Mucosa of descending colon (tissue), 3 donors: ENCODE data around the gene GOLGA6L10. TPM values are rescaled to one million over a fixed set of nuclear protein-coding genes. Genes with fewer than 3 reads are reported as not detected.
"Not testable (repeated sequence)": the region's sequence is repeated elsewhere in the genome, so short reads cannot be mapped to it uniquely, and the experiment has no call there.

Source experiments
- ATAC-seq: fragments of 200-7000 bp; cut with Tn5 transposase; one replicate; pipeline ENCODE4 v1.9.1; 2020; ENCODE audit warnings: mild to moderate bottlenecking, moderate library complexity
- DNase-seq, 3 donors: peaks; one replicate each; pipeline ENCODE4 v3.0.0-alpha.2; 2020
- H3K36me3 ChIP-seq: fragments of 200-600 bp; one replicate; pipeline ENCODE4 v1.8.0; 2021; ENCODE audit warnings: low read depth, mild to moderate bottlenecking
- H3K4me1 ChIP-seq: fragments of 200-600 bp; one replicate; pipeline ENCODE4 v1.8.0; 2021; ENCODE audit warnings: low read depth, mild to moderate bottlenecking
- H3K4me3 ChIP-seq: fragments of 200-600 bp; one replicate; pipeline ENCODE4 v1.8.0; 2021; ENCODE audit warnings: mild to moderate bottlenecking
- H3K9me3 ChIP-seq: fragments of 200-600 bp; one replicate; pipeline ENCODE4 v1.8.0; 2021; ENCODE audit warnings: mild to moderate bottlenecking
- intact Hi-C, 2 donors: fragments of 100-400 bp; cut with DNase I in 1 of 2; cut with micrococcal nuclease in 1 of 2; formaldehyde crosslinking; loops; one replicate each; pipeline versions ENCODE4 v1.11.0 to v1.11.1; 2022; cut with DNase I, micrococcal nuclease
- total RNA-seq, 3 donors: library from RNA; stranded (reverse); fragmentation: NEBNext Ultra II Directional in 2 of 3; extraction: Animal tissue kit (Norgen Biotek cat#: 25700) in 2 of 3; gene quantifications; one replicate each; pipeline versions ENCODE4 v1.2.1 to v1.2.4, GENCODE V29; 2021 to 2023
- TF ChIP-seq, protein P1 (sequence below): fragments of 200-600 bp; IDR thresholded peaks from one replicate; pipeline ENCODE4 v1.8.0; 2022; ENCODE audit warnings: antibody characterized with exemption, mild to moderate bottlenecking
- donor health status: DM: no; HTN: no; CAD: no; lungs with moderate emphysema.
- donor health status: DM: no; HTN: no; CAD: no.
- donor health status: DM: no; HTN: yes; CAD: no.

Gene GOLGA6L10
- total RNA-seq, 3 donors from 2014 or later = 0.92 to 3.6 (median 3.1) TPM

- H3K9me3 ChIP-seq, ATAC-seq, H3K36me3 ChIP-seq, H3K4me3 ChIP-seq, intact Hi-C loops, H3K4me1 ChIP-seq: not testable (repeated sequence)
- TF ChIP-seq, protein P1, sequence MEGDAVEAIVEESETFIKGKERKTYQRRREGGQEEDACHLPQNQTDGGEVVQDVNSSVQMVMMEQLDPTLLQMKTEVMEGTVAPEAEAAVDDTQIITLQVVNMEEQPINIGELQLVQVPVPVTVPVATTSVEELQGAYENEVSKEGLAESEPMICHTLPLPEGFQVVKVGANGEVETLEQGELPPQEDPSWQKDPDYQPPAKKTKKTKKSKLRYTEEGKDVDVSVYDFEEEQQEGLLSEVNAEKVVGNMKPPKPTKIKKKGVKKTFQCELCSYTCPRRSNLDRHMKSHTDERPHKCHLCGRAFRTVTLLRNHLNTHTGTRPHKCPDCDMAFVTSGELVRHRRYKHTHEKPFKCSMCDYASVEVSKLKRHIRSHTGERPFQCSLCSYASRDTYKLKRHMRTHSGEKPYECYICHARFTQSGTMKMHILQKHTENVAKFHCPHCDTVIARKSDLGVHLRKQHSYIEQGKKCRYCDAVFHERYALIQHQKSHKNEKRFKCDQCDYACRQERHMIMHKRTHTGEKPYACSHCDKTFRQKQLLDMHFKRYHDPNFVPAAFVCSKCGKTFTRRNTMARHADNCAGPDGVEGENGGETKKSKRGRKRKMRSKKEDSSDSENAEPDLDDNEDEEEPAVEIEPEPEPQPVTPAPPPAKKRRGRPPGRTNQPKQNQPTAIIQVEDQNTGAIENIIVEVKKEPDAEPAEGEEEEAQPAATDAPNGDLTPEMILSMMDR = peak; percentile 46
- DNase-seq = peak; percentile 41 to 61 (median 52)
Measured at GRCh38 chr15:82342632-82343374, 6.5 kb downstream of the GOLGA6L10 start.

- H3K36me3 ChIP-seq, H3K4me3 ChIP-seq, ATAC-seq, H3K4me1 ChIP-seq, intact Hi-C loops, H3K9me3 ChIP-seq: not testable (repeated sequence)
- peak in 2 of 3 donors; percentile 11 to 13 for DNase-seq
Measured at GRCh38 chr15:82338573-82338972, 10.7 kb downstream of the GOLGA6L10 start.

DNA sequence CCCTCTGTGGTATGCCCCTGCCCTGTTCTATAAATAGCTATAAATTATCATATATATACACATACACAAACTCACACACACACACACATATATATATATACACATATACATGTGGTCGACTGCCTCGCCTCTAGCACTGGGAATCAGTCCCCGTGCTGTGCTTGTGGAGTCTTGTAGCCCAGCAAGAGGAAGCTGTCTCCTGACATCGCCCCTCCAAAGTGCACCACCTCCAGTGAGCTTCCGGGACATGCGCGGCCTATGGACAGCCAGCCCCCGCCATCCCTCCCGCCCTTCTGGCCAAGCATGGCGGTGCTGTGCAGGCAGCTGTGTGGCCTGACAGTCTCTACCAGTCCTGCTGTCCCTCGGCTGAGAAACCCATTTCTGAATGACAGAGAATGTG is 11.2 kb downstream of the GOLGA6L10 start:
- DNase-seq, ATAC-seq, H3K4me3 ChIP-seq, H3K9me3 ChIP-seq, H3K36me3 ChIP-seq, H3K4me1 ChIP-seq, intact Hi-C loops: not testable (repeated sequence)

- H3K9me3 ChIP-seq, intact Hi-C loops, H3K36me3 ChIP-seq, DNase-seq, H3K4me1 ChIP-seq, H3K4me3 ChIP-seq, ATAC-seq: not testable (repeated sequence)
Measured at GRCh38 chr15:82337051-82337450, 12.2 kb downstream of the GOLGA6L10 start.

DNA sequence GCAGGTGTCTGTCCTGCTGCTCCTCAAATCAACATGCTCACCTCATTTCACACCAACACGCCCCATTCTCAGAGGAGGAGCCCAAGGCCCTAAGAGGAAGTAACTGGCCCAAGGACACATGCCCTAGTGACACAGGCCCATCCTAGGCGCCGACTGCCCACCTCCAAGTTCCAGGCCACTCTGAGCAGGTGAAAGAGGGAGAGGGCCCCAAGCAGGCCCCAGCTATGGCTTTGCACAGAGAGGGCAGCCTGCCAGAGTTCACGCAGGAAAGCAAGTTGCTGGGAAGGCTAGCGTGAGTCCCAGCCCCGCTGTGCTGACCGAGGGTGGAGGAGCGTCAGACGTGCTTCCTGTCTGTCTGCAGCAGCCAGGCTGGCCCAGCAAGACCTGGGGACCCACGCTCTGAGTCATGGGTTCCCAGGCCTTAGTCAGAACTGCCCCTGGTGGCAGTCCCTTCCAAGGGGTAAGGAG is 13.1 kb downstream of the GOLGA6L10 start:
- not testable (repeated sequence) for DNase-seq

GRCh38 chr15:82335006-82335405 is 14.3 kb downstream of the GOLGA6L10 start:
- H3K9me3 ChIP-seq, H3K4me1 ChIP-seq, H3K36me3 ChIP-seq, intact Hi-C loops, DNase-seq, ATAC-seq, H3K4me3 ChIP-seq: not testable (repeated sequence)

More for the DNA sequence above, 13.1 kb downstream of the GOLGA6L10 start:
- peak; percentile 27 for ATAC-seq
- H3K36me3 ChIP-seq, H3K9me3 ChIP-seq, H3K4me3 ChIP-seq, intact Hi-C loops, H3K4me1 ChIP-seq: not testable (repeated sequence)

- ATAC-seq, intact Hi-C loops, H3K9me3 ChIP-seq, DNase-seq, H3K4me1 ChIP-seq, H3K4me3 ChIP-seq, H3K36me3 ChIP-seq: not testable (repeated sequence)
Measured at GRCh38 chr15:82334554-82334932, 14.7 kb downstream of the GOLGA6L10 start.

DNA sequence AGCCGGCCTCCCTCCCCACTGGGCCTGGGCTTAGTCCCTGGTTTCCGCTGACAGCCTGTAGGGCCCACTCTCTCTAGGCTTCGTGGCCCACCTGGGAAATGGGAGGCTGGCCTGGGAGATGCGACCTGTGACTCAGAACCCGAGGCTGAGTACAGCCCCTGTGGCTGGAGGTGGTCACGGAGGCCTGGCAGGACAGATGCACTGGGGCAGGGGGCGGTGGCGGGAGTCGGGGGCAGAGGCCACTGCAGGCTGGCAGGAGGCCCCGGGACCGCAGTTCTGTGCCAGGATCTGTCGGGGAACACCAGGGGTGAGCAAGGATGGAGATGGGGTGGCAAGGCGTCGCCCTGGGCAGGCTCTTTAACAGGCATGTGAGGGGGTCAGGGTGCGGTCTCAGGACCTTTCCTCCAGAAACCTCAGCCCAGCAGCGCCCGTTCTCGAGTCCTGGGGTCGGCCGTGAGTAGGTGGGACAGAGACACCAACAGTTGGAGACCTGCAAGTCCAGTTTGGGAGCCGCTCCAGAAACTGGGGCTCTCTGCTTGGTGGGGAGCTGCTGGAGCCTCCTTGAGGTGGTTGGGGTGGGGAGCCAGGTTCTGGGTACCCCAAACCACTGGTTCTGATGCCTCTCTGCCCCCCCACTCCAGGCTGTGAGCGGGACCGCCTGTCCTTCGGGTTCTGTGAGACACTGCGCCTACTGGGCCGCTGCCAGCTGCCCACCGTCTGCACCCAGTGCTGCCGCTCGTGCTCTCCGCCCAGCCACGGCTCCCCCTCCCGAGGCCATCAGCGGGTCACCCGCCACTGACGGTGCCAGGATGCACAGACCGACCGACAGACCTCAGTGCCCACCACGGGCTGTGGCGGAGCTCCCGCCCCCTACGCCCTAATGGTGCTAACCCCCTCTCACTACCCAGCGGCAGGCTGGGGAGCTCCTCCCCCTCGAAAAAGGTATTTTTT is 15.4 kb downstream of the GOLGA6L10 start:
- DNase-seq, intact Hi-C loops, H3K4me3 ChIP-seq, H3K4me1 ChIP-seq, H3K9me3 ChIP-seq, H3K36me3 ChIP-seq: not testable (repeated sequence)
- peak; percentile 3 for ATAC-seq

DNA sequence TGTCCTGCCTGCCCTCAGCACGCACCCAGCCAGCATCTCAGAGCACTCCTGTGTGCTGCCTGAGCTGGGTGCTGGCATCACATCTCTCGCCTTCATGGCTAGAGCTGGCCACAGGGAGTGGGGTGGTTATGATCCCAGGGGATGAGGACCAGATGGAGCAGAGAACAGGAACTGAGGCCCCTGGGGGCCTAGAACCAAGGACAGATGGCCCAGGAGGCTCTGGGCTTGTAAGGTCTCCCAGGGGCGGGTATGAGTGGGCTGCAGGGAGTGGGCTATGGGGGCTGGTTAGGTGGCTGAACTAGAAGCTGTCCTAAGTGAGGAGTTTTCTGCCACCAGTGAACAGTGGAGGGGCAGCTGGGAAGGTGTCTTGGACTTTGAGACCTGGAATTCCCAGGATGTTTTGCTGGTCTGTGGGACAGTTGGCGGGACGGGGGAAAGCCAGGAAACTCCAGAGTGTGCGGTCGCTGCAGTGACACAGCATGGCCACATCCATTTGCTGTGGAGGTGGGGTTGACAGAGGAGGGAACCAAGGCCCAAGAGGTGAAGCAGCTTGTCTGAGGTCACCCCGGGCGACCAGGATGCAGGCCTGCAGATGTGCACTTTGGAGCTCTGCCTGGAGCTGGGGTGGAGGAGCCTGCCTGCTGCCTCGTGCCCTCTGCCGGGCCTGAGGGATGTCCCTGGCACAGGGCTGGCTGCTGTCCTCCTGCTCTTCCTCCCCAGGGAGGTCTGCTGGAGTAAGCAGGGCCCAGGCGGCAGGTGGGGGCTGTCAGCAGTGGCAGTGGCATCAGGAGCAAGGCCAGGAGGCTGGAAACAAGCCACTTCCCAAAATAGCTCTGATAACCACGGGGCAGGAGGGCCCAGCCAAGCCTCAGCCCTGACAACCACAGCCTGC is 16.3 kb downstream of the GOLGA6L10 start:
- H3K9me3 ChIP-seq, H3K36me3 ChIP-seq, intact Hi-C loops, H3K4me1 ChIP-seq, H3K4me3 ChIP-seq: not testable (repeated sequence)
- DNase-seq (peak in 1 of 3 donors; percentile 40), ATAC-seq (peak; percentile 9)

DNA sequence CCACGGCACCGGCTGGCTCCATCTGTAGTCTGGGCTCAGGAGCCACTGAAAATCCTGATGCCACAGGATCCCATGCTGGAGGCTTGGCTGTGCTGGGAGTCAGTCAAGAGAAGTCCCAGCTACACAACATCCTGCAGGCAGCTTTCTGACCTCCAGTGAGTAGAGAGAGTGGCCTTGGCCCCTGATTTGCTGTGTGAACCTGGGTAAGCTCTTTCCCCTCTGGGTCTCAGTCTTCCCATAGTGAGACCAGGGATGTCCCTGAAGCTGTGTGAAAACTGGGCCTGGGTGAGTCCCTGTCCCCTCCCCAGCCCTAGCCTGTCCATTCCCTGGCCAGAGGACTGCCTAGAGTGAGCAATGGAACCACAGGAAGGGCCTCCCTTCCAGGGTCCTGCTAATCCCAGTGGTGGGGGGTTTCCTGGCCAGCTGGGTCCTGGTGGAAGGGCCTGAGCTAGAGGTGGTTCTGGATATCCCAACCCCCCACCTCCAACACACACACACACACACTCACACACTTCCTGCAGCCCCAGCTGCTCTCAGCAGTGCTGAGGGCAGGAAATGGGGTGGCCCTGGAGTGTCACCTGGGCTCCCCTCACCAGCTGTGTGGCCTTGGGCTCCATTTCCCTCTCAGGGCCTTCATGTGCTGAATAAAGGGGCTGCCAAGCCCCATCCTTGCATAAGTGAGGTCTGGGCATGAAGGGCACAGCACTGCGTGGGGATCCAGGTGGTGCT is 17.5 kb downstream of the GOLGA6L10 start:
- ATAC-seq = peak; percentile 51
- H3K4me1 ChIP-seq, DNase-seq, intact Hi-C loops, H3K4me3 ChIP-seq, H3K36me3 ChIP-seq, H3K9me3 ChIP-seq: not testable (repeated sequence)

DNA sequence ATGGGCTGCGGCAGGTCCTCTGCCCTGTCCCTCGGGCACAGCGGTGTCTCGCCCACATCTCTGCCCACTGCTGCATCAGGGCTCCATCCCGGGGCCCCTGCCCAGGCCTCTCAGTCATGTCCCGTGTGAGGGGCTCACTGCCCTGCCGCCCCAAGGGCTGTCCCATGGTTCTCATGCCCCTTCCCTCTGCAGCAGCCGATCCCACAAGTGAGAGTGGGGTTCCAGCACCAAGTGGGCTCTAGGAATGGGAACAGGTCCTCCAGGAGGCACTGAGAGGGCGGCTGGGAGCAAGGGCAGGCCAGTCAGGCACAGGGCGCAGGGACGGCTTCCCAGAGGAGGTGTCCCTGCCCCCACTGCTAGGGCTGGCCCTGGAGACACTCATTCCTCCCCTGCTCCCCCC is 18.4 kb downstream of the GOLGA6L10 start:
- ATAC-seq, intact Hi-C loops, DNase-seq: not testable (repeated sequence)

DNA sequence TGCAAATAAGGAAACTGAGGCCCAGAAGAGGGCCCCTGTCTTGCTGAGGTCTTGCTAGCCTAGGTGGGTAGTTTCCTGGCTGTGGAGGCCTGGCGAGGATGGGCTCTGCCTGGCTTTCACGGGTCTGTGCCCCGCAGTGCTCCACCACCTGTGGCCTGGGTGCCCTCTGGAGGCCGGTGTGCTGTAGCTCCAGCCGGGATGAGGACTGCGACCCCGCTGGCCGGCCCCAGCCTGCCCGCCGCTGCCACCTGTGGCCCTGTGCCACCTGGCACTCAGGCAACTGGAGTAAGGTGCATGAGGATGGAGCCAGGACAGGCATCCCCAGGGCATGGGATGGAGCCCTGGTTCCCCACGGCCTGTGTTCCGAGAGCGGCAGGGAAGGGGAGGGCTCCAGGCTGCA is 20.2 kb downstream of the GOLGA6L10 start:
- not testable (repeated sequence) for H3K9me3 ChIP-seq
- ATAC-seq = peak; percentile 21

More for the DNA sequence above, 18.4 kb downstream of the GOLGA6L10 start:
- not testable (repeated sequence) for H3K9me3 ChIP-seq, H3K36me3 ChIP-seq, H3K4me1 ChIP-seq, H3K4me3 ChIP-seq

More for the DNA sequence above, 20.2 kb downstream of the GOLGA6L10 start:
- H3K4me1 ChIP-seq, H3K4me3 ChIP-seq, H3K36me3 ChIP-seq, intact Hi-C loops, DNase-seq: not testable (repeated sequence)
